OCI-LY1 (cell line): ENCODE measurements around the gene WNT16.

Experiments
- CTCF ChIP-seq: fragments of 200-600 bp; sonication (generic), shearing (Covaris generic); IDR thresholded peaks from 2 replicates; pipeline ENCODE4 v1.5.1; 2017; ENCODE audit warnings: mild to moderate bottlenecking, antibody characterized with exemption, low read length, moderate library complexity, mixed read lengths
- EZH2 ChIP-seq: fragments of 200-600 bp; sonication (generic), shearing (Covaris generic); IDR thresholded peaks from 2 replicates; pipeline ENCODE4 v1.8.0; 2017; ENCODE audit warnings: borderline replicate concordance, mixed run types, mild to moderate bottlenecking, antibody characterized with exemption, low read length, moderate library complexity, mixed read lengths

- TF ChIP-seq CTCF (no peak), EZH2 (no peak)
Observed at GRCh38 chr7:121330053-121330833, 1.4 kb downstream of the WNT16 start.
